Activated CD8-positive, alpha-beta T cell treated with anti-CD3 and anti-CD28 coated beads for 36 hours (primary cell): ENCODE measurements around the gene SAMD4A. TPM values are rescaled to one million over a fixed set of nuclear protein-coding genes. Genes with fewer than 3 reads are reported as not detected.

Source experiments
- ATAC-seq: fragments of 200-7000 bp; cut with Tn5 transposase; one replicate; pipeline ENCODE4 v1.10.0; 2021; ENCODE audit warnings: mild to moderate bottlenecking, moderate library complexity
- CTCF ChIA-PET: fragments of 350-600 bp; sonication (Branson Sonifier 250); formaldehyde crosslinking; loops from one replicate; lab custom pipeline; 2021; ENCODE audit warnings: antibody characterized with exemption; lab: Charles Lee
- POLR2A ChIA-PET: fragments of 350-600 bp; sonication (Branson Sonifier 250); formaldehyde crosslinking; loops from one replicate; lab custom pipeline; 2021; ENCODE audit warnings: antibody characterized with exemption; lab: Charles Lee
- DNase-seq: peaks from one replicate; pipeline ENCODE4 v3.0.0-alpha.2; 2020
- H3K27ac Mint-ChIP-seq: one replicate; pipeline ENCODE4 v1.8.0; 2021; ENCODE audit warnings: mild to moderate bottlenecking, mixed read lengths
- H3K27me3 Mint-ChIP-seq: one replicate; pipeline ENCODE4 v1.8.0; 2021; ENCODE audit warnings: mixed read lengths
- H3K36me3 Mint-ChIP-seq: one replicate; pipeline ENCODE4 v1.8.0; 2021; ENCODE audit warnings: low read depth, mixed read lengths
- H3K4me1 Mint-ChIP-seq: one replicate; pipeline ENCODE4 v1.8.0; 2021; ENCODE audit warnings: low read depth, mixed read lengths
- H3K4me3 Mint-ChIP-seq: one replicate; pipeline ENCODE4 v1.8.0; 2021; ENCODE audit warnings: mild to moderate bottlenecking, moderate library complexity, mixed read lengths
- H3K9me3 Mint-ChIP-seq: one replicate; pipeline ENCODE4 v1.8.0; 2021; ENCODE audit warnings: mixed read lengths
- intact Hi-C: fragments of 100-400 bp; cut with micrococcal nuclease; formaldehyde crosslinking; loops from one replicate; pipeline ENCODE4 v1.10.0; 2022
- total RNA-seq, 2 experiments: library from RNA; stranded (reverse); gene quantifications; one replicate each; pipeline ENCODE4 v1.2.3, GENCODE V29; 2021
- TF ChIP-seq, protein P1 (sequence below): fragments of 200-600 bp; IDR thresholded peaks from one replicate; pipeline ENCODE4 v1.8.0; 2022; ENCODE audit warnings: antibody characterized with exemption, mild to moderate bottlenecking

SAMD4A gene
- total RNA-seq, 2 experiments from 2014 or later = 4.5 to 4.9 TPM

DNA sequence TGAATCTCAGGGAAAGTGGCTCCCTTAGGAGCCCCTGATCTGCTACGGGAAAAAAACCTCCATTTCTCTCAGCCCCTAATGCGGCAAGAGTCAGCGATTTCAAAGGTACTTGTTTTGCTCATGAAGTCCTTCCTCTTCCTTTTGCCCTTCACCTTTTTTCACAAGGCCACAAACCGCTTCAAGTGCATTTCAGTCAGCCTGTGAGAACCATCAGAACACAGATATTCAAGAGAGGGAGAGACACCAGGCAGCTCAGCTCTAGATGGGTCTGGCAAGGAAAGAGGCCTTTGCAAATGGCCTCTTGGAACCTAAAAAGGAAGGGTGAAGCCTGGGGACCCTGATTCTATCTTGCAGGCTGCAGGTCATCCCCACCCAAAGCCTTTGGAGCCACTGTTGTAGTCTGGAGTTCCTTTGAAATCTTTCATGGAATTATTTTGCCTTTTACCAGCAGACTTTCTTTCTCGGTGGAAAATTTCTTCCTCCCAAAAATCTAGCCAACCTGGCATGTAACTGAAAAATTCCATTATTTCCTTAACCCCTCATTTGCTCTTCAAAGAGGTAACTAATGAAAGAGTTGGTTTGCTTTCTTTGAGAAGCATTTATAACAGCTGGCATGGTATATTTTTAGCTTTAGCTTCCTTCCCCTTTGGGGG lies 145.0 kb downstream of the SAMD4A start:
- intact Hi-C loops = no loop called here
- peak; percentile 24 for DNase-seq
- peaks cover 8% of the 10 kb centered on the region for H3K36me3 Mint-ChIP-seq
- peak; percentile 31 for ATAC-seq
- CTCF ChIA-PET = interaction anchor here (1.1 to 4.5 kb wide), 5 partner anchors 12 to 148 kb away, joined by 3 to 30 read pairs (median 7); partner anchors contain the start of gene SAMD4A
- peaks cover 7% of the 10 kb centered on the region for H3K27me3 Mint-ChIP-seq
- TF ChIP-seq, protein P1, sequence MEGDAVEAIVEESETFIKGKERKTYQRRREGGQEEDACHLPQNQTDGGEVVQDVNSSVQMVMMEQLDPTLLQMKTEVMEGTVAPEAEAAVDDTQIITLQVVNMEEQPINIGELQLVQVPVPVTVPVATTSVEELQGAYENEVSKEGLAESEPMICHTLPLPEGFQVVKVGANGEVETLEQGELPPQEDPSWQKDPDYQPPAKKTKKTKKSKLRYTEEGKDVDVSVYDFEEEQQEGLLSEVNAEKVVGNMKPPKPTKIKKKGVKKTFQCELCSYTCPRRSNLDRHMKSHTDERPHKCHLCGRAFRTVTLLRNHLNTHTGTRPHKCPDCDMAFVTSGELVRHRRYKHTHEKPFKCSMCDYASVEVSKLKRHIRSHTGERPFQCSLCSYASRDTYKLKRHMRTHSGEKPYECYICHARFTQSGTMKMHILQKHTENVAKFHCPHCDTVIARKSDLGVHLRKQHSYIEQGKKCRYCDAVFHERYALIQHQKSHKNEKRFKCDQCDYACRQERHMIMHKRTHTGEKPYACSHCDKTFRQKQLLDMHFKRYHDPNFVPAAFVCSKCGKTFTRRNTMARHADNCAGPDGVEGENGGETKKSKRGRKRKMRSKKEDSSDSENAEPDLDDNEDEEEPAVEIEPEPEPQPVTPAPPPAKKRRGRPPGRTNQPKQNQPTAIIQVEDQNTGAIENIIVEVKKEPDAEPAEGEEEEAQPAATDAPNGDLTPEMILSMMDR = no peak
- H3K27ac Mint-ChIP-seq = no peak overlapping the region
- peaks cover 18% of the 10 kb centered on the region for H3K4me1 Mint-ChIP-seq
- H3K4me3 Mint-ChIP-seq = no peak overlapping the region
- POLR2A ChIA-PET = interaction anchor here (1.1 kb wide), 1 partner anchor 145 kb away, joined by 3 read pairs; the partner anchor contains the start of gene SAMD4A
- no peaks in the 10 kb centered on the region for H3K9me3 Mint-ChIP-seq

DNA sequence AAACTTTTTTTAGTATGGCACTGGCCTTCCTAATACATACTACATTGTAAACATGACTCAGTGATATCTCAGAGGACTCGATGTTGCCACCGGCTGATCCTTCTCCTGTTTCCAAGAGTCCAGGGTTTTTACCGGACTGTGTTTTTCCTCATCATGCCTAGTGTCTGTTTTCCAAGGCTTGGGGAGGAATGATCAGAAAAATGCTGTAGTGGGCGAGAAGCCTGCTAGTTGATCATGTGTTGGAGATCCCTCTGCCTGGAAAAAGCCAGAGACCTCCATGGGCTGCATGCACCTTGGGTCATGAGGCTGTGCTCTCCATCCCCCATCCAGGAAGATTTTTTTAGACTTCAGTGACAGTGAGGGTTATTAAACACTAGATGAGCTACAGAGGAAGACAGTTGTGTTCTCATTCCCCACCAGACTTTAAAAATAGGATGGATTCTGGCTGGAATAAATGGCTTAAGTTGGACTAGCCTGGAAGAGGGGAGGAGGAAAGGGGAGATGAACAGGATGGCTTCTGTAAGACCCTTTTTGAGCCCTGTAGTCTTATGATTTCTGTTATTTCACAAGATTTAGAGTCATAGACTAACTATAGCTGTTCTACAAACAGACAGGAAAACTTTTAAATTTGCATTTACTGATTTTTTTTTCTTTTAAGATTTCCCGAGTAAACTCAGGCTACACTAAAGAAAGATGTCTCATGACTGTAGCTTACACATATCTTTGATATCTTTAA lies 145.7 kb downstream of the SAMD4A start:
- CTCF ChIA-PET = interaction anchor here (1.6 to 4.5 kb wide), 4 partner anchors 11 to 144 kb away, joined by 4 to 30 read pairs (median 8); no protein-coding TSS in a partner anchor
- Mint-ChIP-seq H3K27me3 (peaks cover 7% of the 10 kb centered on the region), H3K27ac (no peak overlapping the region), H3K4me1 (peaks cover 18% of the 10 kb centered on the region), H3K4me3 (no peak overlapping the region), H3K9me3 (no peaks in the 10 kb centered on the region), H3K36me3 (peaks cover 8% of the 10 kb centered on the region)
- no peak for ATAC-seq
- no peak for DNase-seq
- intact Hi-C loops = no loop called here
- TF ChIP-seq, protein P1 = no peak
- POLR2A ChIA-PET = no interaction called here

DNA sequence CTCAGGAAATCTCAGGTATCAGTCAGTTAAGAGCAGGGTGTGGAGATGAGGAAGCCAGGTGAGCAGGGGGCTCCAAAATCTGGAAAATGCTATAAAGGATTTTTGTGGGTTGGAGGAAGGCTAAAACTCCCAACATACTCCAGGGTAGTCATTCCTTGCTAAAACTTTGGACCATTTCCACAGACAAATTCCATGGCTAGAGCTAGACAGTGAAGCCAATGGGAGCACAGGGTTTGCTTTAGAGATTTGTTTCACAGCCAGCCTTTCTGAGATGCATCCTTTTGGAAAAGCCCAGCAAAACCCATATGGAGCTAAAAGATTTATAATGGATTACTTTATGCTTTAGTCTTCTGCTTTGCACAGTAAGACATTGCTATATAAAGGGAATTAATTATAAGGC lies 146.5 kb downstream of the SAMD4A start:
- Mint-ChIP-seq H3K9me3 (no peaks in the 10 kb centered on the region), H3K4me1 (peaks cover 18% of the 10 kb centered on the region), H3K27me3 (peaks cover 7% of the 10 kb centered on the region), H3K27ac (no peak overlapping the region), H3K4me3 (no peak overlapping the region), H3K36me3 (peaks cover 8% of the 10 kb centered on the region)
- ATAC-seq (no peak), DNase-seq (no peak)
- intact Hi-C loops = no loop called here
- POLR2A ChIA-PET = no interaction called here
- TF ChIP-seq, protein P1 = no peak
- CTCF ChIA-PET = interaction anchor here (1.6 to 4.5 kb wide), 3 partner anchors 10 to 145 kb away, joined by 4 to 30 read pairs (median 4); no protein-coding TSS in a partner anchor

DNA sequence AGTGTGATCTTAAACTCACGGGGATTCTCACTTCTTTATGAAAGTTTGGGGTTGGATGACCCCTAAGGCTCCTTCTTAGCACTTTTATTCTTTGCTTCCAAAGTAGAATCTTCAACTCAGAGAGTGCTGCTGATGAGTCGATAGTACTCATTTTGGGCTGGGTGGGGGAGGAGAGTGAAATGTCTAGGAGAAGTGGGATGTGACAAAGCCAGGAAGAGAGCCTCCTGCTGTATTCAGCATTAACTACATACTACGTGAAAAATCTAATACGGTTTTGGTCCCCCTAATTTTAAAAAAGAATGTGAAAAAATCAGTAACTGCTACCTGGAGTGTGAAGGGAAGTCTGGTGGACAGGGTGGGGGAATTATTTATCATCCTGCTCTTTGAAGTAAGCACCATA lies 148.3 kb downstream of the SAMD4A start:
- peaks cover 18% of the 10 kb centered on the region for H3K4me1 Mint-ChIP-seq
- no peak overlapping the region for H3K4me3 Mint-ChIP-seq
- CTCF ChIA-PET = no interaction called here
- ATAC-seq (no peak), DNase-seq (no peak)
- H3K36me3 Mint-ChIP-seq = peaks cover 11% of the 10 kb centered on the region
- POLR2A ChIA-PET = no interaction called here
- no peak overlapping the region for H3K27ac Mint-ChIP-seq
- intact Hi-C loops = no loop called here
- H3K9me3 Mint-ChIP-seq = peaks cover 2% of the 10 kb centered on the region
- peaks cover 8% of the 10 kb centered on the region for H3K27me3 Mint-ChIP-seq
- TF ChIP-seq, protein P1 = no peak

DNA sequence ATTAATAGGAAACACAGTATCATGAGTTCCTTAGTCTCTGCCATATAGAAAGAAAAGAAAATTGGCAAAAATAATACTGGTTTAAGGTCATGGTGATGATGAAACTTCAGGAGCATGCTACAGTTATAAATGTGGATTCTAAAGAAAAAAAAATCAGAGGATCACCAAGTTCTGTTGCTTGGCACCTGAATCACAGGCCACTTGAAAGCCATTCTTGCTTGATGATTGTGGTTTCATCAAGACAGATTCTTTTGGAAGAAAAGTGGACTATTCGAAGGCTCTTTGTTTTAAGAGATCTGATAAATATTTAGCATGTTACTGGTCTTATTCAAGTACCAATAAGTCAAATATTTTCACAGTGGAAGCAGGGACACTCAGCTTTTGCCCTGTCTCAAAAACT lies 148.9 kb downstream of the SAMD4A start:
- DNase-seq (no peak), ATAC-seq (no peak)
- peaks cover 11% of the 10 kb centered on the region for H3K36me3 Mint-ChIP-seq
- H3K4me3 Mint-ChIP-seq = no peak overlapping the region
- H3K27ac Mint-ChIP-seq = no peak overlapping the region
- H3K4me1 Mint-ChIP-seq = peaks cover 20% of the 10 kb centered on the region
- intact Hi-C loops = no loop called here
- TF ChIP-seq, protein P1 = no peak
- peaks cover 10% of the 10 kb centered on the region for H3K27me3 Mint-ChIP-seq
- ChIA-PET CTCF (interaction anchor here (0.6 to 1.4 kb wide), 2 partner anchors 11 to 60 kb away, joined by 3 read pairs; no protein-coding TSS in a partner anchor), POLR2A (no interaction called here)
- peaks cover 2% of the 10 kb centered on the region for H3K9me3 Mint-ChIP-seq
